A549 (cell line): ENCODE results near the gene ATP8B4. TPM values are rescaled to one million over a fixed set of nuclear protein-coding genes. Genes with fewer than 3 reads are reported as not detected.

ENCODE experiments used
- ATAC-seq, 2 experiments: fragments of 200-7000 bp in 1 of 2; fragments of >200 bp in 1 of 2; cut with Nextera tagmentation in 1 of 2; cut with Tn5 transposase in 1 of 2; 3 replicates each; pipeline versions ENCODE4 v1.8.0 to v1.9.1; 2018 to 2020; ENCODE audit warnings: mild to moderate bottlenecking in 1 of 2, moderate library complexity in 1 of 2
- CTCF ChIA-PET: fragments of 300-600 bp; sonication (Branson Sonifier 250); formaldehyde crosslinking; extraction: SDS; loops from one replicate; lab custom pipeline; 2021; ENCODE audit warnings: antibody characterized with exemption, inconsistent platforms; lab: Yijun Ruan, JAX
- POLR2A ChIA-PET: fragments of 350-600 bp; formaldehyde crosslinking; extraction: SDS; loops from one replicate; lab custom pipeline; 2021; ENCODE audit warnings: antibody characterized with exemption, inconsistent platforms; lab: Yijun Ruan, JAX
- DNase-seq, 2 experiments: peaks; one replicate each; pipeline versions ENCODE4 v3.0.0 to v3.0.0-alpha.2; 2011 to 2016; ENCODE audit warnings: low read depth in 1 of 2, low spot score in 1 of 2
- FAIRE-seq: peaks from 2 replicates; lab custom pipeline; 2011; peaks lifted over from hg19 to GRCh38; lab: Jason Lieb, UNC
- H3K27ac ChIP-seq, 2 experiments: fragments of >200 bp; sonication (Bioruptor Twin); formaldehyde crosslinking; 3 replicates each; pipeline ENCODE4 v1.5.1; 2016 to 2017
- H3K4me1 ChIP-seq: fragments of >200 bp; sonication (Bioruptor Twin); formaldehyde crosslinking; 3 replicates; pipeline ENCODE4 v1.6.1; 2016
- H3K4me2 ChIP-seq: fragments of >200 bp; sonication (Bioruptor Twin); formaldehyde crosslinking; 3 replicates; pipeline ENCODE4 v1.6.1; 2016
- H3K4me3 ChIP-seq: fragments of >200 bp; sonication (Bioruptor Twin); formaldehyde crosslinking; 3 replicates; pipeline ENCODE4 v1.5.1; 2016
- H3K9me3 ChIP-seq: fragments of >200 bp; sonication (Bioruptor Twin); formaldehyde crosslinking; 3 replicates; pipeline ENCODE4 v1.6.1; 2016
- BHLHE40 ChIP-seq: IDR thresholded peaks from 2 replicates; pipeline ENCODE4 v1.6.1; 2012; ENCODE audit warnings: low read depth, low read length, inconsistent platforms
- CHD2 ChIP-seq: fragments of 150-350 bp; IDR thresholded peaks from 2 replicates; pipeline ENCODE4 v1.6.1; 2014; ENCODE audit warnings: low read length; ENCODE audit not compliant: partially characterized antibody
- CTCF ChIP-seq: fragments of >200 bp; sonication (Bioruptor Twin); formaldehyde crosslinking; IDR thresholded peaks from 3 replicates; pipeline ENCODE4 v1.5.1; 2016
- E2F6 ChIP-seq: IDR thresholded peaks from 2 replicates; pipeline ENCODE4 v1.6.1; 2012; ENCODE audit warnings: low read depth, borderline replicate concordance
- EHF ChIP-seq: fragments of 250-450 bp; sonication (Bioruptor Pico); IDR thresholded peaks from 2 replicates; pipeline ENCODE4 v1.5.0; 2020; ENCODE audit warnings: mild to moderate bottlenecking
- FOXS1 ChIP-seq: fragments of 250-450 bp; sonication (Bioruptor Pico); IDR thresholded peaks from 2 replicates; pipeline ENCODE4 v1.5.0; 2020; ENCODE audit warnings: mild to moderate bottlenecking, moderate library complexity
- HMGXB4 ChIP-seq: fragments of 250-450 bp; sonication (Bioruptor Pico); IDR thresholded peaks from 2 replicates; pipeline ENCODE4 v1.5.0; 2021; ENCODE audit warnings: mild to moderate bottlenecking, moderate library complexity, borderline replicate concordance
- HOXB13 ChIP-seq: fragments of 250-450 bp; sonication (Bioruptor Pico); IDR thresholded peaks from 2 replicates; pipeline ENCODE4 v1.5.0; 2020; ENCODE audit warnings: low read depth, mild to moderate bottlenecking, moderate library complexity
- JUN ChIP-seq, 2 experiments: fragments of >200 bp; sonication (Bioruptor Twin); formaldehyde crosslinking; IDR thresholded peaks; 2 replicates in 1 of 2; 3 replicates in 1 of 2; pipeline ENCODE4 v1.6.1; 2016 to 2017
- JUNB ChIP-seq: fragments of >200 bp; sonication (Bioruptor Twin); formaldehyde crosslinking; IDR thresholded peaks from 2 replicates; pipeline ENCODE4 v1.6.1; 2016
- KDM1A ChIP-seq: fragments of 200-600 bp; sonication (generic); IDR thresholded peaks from 2 replicates; pipeline ENCODE4 v1.6.1; 2016; ENCODE audit warnings: low read depth, mild to moderate bottlenecking
- NFE2L2 ChIP-seq: fragments of 150-350 bp; conservative IDR thresholded peaks from 2 replicates; pipeline ENCODE4 v1.6.1; 2014; ENCODE audit warnings: low read length
- NR3C1 ChIP-seq: fragments of >200 bp; sonication (Bioruptor Twin); formaldehyde crosslinking; IDR thresholded peaks from 3 replicates; pipeline ENCODE4 v1.6.1; 2017
- POLR2A ChIP-seq: IDR thresholded peaks from 2 replicates; pipeline ENCODE4 v1.6.1; 2012; ENCODE audit warnings: mild to moderate bottlenecking, low read length
- POLR2AphosphoS2 ChIP-seq: conservative IDR thresholded peaks from 2 replicates; pipeline ENCODE4 v1.6.1; 2012; ENCODE audit warnings: low read length, improper control_type of control experiment, inconsistent platforms
- RCOR1 ChIP-seq: fragments of 150-350 bp; IDR thresholded peaks from 2 replicates; pipeline ENCODE4 v1.6.1; 2014; ENCODE audit warnings: antibody characterized with exemption, low read length, low read depth
- RNF2 ChIP-seq: fragments of 200-600 bp; sonication (generic); IDR thresholded peaks from 2 replicates; pipeline ENCODE4 v1.6.1; 2016; ENCODE audit warnings: low read depth, mild to moderate bottlenecking, antibody characterized with exemption, moderate library complexity, borderline replicate concordance
- SMC3 ChIP-seq: fragments of >200 bp; sonication (Bioruptor Twin); formaldehyde crosslinking; IDR thresholded peaks from 3 replicates; pipeline ENCODE4 v1.6.1; 2018; ENCODE audit warnings: inconsistent platforms
- WGBS: methylation state at CpG from one replicate; pipeline ENCODE4 v1.1.6; 2017; ENCODE audit errors: missing lambda C conversion rate; 5-methylcytosine and 5-hydroxymethylcytosine counted together
- polyA plus RNA-seq, 4 experiments: library from polyadenylated mRNA; depleted of rRNA in 3 of 4; stranded (reverse); fragments of >200 nt; fragmentation: RNase III in 1 of 4; extraction: RNeasy Plus Mini Kit Qiagen cat#74134 plus additional on column Dnase treatment in 1 of 4; gene quantifications; 2 replicates in 3 of 4; 3 replicates in 1 of 4; pipeline ENCODE4 v1.2.3, GENCODE V29; 2011 to 2017
- TF ChIP-seq, protein P1 (sequence below): fragments of 200-600 bp; sonication (generic); IDR thresholded peaks from 2 replicates; pipeline ENCODE4 v1.6.1; 2016; ENCODE audit warnings: antibody characterized with exemption, mild to moderate bottlenecking, moderate library complexity
- TF ChIP-seq, protein P2 (sequence below): fragments of 450-650 bp; IDR thresholded peaks from 2 replicates; pipeline ENCODE4 v1.6.1; 2014; ENCODE audit warnings: antibody characterized with exemption

The ATP8B4 gene
- polyA plus RNA-seq, 2 of the 4 experiments (the other 2 are of a cell fraction), result 0.88 to 1.7 TPM

- no peak overlapping the region for H3K4me2 ChIP-seq
- CTCF ChIA-PET, result interaction anchor here (1.0 to 1.3 kb wide), 2 partner anchors 63 to 282 kb away, joined by 3 to 4 read pairs; no protein-coding TSS in a partner anchor
Measured at GRCh38 chr15:50113992-50114780, 4.8 kb downstream of the ATP8B4 start.

GRCh38 chr15:50113187-50113505 is 5.9 kb downstream of the ATP8B4 start:
- Histone ChIP-seq H3K4me2 (no peak overlapping the region), H3K9me3 (no peaks in the 10 kb centered on the region; the same call in 2 of the 3 replicates), H3K4me1 (0 out of 3 replicates have a peak, but pooled peaks cover 2% of the 10 kb centered on the region), H3K4me3 (no peak overlapping the region), H3K27ac (no peak overlapping the region)
- WGBS, result 81% methylated on average over 2 of the region's 2 CpGs
- FAIRE-seq, result no peak
- CTCF ChIA-PET, result interaction anchor here (1.0 kb wide), 1 partner anchor 61 kb away, joined by 3 read pairs; no protein-coding TSS in a partner anchor
- POLR2A ChIA-PET, result no interaction called here
- DNase-seq, result no peak
- no peak for TF ChIP-seq KDM1A
- TF ChIP-seq RNF2, result no peak
- no peak for TF ChIP-seq CHD2
- no peak for TF ChIP-seq POLR2AphosphoS2
- TF ChIP-seq RCOR1, result no peak
- TF ChIP-seq E2F6, result no peak
- no peak for TF ChIP-seq NFE2L2
- TF ChIP-seq, protein P1, sequence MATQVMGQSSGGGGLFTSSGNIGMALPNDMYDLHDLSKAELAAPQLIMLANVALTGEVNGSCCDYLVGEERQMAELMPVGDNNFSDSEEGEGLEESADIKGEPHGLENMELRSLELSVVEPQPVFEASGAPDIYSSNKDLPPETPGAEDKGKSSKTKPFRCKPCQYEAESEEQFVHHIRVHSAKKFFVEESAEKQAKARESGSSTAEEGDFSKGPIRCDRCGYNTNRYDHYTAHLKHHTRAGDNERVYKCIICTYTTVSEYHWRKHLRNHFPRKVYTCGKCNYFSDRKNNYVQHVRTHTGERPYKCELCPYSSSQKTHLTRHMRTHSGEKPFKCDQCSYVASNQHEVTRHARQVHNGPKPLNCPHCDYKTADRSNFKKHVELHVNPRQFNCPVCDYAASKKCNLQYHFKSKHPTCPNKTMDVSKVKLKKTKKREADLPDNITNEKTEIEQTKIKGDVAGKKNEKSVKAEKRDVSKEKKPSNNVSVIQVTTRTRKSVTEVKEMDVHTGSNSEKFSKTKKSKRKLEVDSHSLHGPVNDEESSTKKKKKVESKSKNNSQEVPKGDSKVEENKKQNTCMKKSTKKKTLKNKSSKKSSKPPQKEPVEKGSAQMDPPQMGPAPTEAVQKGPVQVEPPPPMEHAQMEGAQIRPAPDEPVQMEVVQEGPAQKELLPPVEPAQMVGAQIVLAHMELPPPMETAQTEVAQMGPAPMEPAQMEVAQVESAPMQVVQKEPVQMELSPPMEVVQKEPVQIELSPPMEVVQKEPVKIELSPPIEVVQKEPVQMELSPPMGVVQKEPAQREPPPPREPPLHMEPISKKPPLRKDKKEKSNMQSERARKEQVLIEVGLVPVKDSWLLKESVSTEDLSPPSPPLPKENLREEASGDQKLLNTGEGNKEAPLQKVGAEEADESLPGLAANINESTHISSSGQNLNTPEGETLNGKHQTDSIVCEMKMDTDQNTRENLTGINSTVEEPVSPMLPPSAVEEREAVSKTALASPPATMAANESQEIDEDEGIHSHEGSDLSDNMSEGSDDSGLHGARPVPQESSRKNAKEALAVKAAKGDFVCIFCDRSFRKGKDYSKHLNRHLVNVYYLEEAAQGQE, result no peak
- no peak for TF ChIP-seq HOXB13
- ATAC-seq, result no peak

More at GRCh38 chr15:50113992-50114780, 4.8 kb downstream of the ATP8B4 start:
- FAIRE-seq (no peak), DNase-seq (no peak), ATAC-seq (no peak)
- no peak overlapping the region for H3K27ac ChIP-seq
- POLR2A ChIA-PET, result no interaction called here
- TF ChIP-seq EHF (CRISPR knock-in tag) (no peak), HMGXB4 (CRISPR knock-in tag) (no peak), POLR2A (no peak), CTCF (no peak), JUNB (no peak), RCOR1 (no peak), SMC3 (no peak), POLR2AphosphoS2 (no peak), FOXS1 (CRISPR knock-in tag) (no peak), NR3C1 (no peak), JUN (IDR thresholded peaks at IDR 0.05) (no peak), BHLHE40 (no peak), CHD2 (no peak)
- TF ChIP-seq, protein P2, sequence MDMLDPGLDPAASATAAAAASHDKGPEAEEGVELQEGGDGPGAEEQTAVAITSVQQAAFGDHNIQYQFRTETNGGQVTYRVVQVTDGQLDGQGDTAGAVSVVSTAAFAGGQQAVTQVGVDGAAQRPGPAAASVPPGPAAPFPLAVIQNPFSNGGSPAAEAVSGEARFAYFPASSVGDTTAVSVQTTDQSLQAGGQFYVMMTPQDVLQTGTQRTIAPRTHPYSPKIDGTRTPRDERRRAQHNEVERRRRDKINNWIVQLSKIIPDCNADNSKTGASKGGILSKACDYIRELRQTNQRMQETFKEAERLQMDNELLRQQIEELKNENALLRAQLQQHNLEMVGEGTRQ, result no peak
- no peaks in the 10 kb centered on the region; the same call in 2 of the 3 replicates for H3K9me3 ChIP-seq
- 0 out of 3 replicates have a peak, but pooled peaks cover 2% of the 10 kb centered on the region for H3K4me1 ChIP-seq
- WGBS, result 82% methylated on average over 4 of the region's 4 CpGs
- H3K4me3 ChIP-seq, result no peak overlapping the region
